HG03457 (cell line): Measurements from ENCODE around the gene MYO18B.

Source experiments
- ATAC-seq: cut with Tn5 transposase; IDR thresholded peaks from one replicate; pipeline ENCODE4 v1.9.1; 2021; ENCODE audit warnings: moderate number of reproducible peaks; ENCODE audit not compliant: unreplicated experiment

MYO18B gene

GRCh38 chr22:25816522-25817059, 74.6 kb downstream of the MYO18B start:
- no peak for ATAC-seq

- ATAC-seq, result no peak
These were observed 75.3 kb downstream of the MYO18B start for GRCh38 chr22:25817092-25817943.

- no peak for ATAC-seq
These were observed 76.6 kb downstream of the MYO18B start for GRCh38 chr22:25818541-25818940.

GRCh38 chr22:25822344-25822743, 80.4 kb downstream of the MYO18B start:
- no peak for ATAC-seq

GRCh38 chr22:25823276-25823675, 81.3 kb downstream of the MYO18B start:
- ATAC-seq, result no peak

- no peak for ATAC-seq
These were observed 82.9 kb downstream of the MYO18B start for GRCh38 chr22:25824828-25825423.

- ATAC-seq, result no peak
These were observed 85.4 kb downstream of the MYO18B start for GRCh38 chr22:25827415-25827814.

- ATAC-seq, result no peak
These were observed 86.4 kb downstream of the MYO18B start for GRCh38 chr22:25828422-25828821.

- ATAC-seq, result no peak
These were observed 87.2 kb downstream of the MYO18B start for GRCh38 chr22:25829237-25829636.

GRCh38 chr22:25829808-25830777, 88.1 kb downstream of the MYO18B start:
- ATAC-seq, result no peak

- no peak for ATAC-seq
These were observed 91.1 kb downstream of the MYO18B start for GRCh38 chr22:25833091-25833490.

- ATAC-seq, result no peak
These were observed 91.7 kb downstream of the MYO18B start for GRCh38 chr22:25833676-25834075.

GRCh38 chr22:25834490-25834889, 92.5 kb downstream of the MYO18B start:
- no peak for ATAC-seq

- no peak for ATAC-seq
These were observed 93.4 kb downstream of the MYO18B start for GRCh38 chr22:25835348-25835747.

- ATAC-seq, result no peak
These were observed 95.4 kb downstream of the MYO18B start for GRCh38 chr22:25837288-25837900.

- ATAC-seq, result no peak
These were observed 97.2 kb downstream of the MYO18B start for GRCh38 chr22:25838960-25839741.

- ATAC-seq, result no peak
These were observed 97.8 kb downstream of the MYO18B start for GRCh38 chr22:25839755-25840154.

GRCh38 chr22:25840167-25840566, 98.2 kb downstream of the MYO18B start:
- no peak for ATAC-seq

GRCh38 chr22:25840891-25841290, 98.9 kb downstream of the MYO18B start:
- ATAC-seq, result no peak

- ATAC-seq, result no peak
These were observed 99.8 kb downstream of the MYO18B start for GRCh38 chr22:25841775-25842174.
